ENCODE data around the gene DIP2B.

The DIP2B gene

GRCh38 chr12:50612882-50613281 is 108.1 kb downstream of the DIP2B start:
- no peak for DNase-seq (ENCODE audit: low read depth)

- DNase-seq (ENCODE audit: low read depth) = no peak
These were observed 108.7 kb downstream of the DIP2B start for GRCh38 chr12:50613463-50613862.

GRCh38 chr12:50614167-50614759 is 109.5 kb downstream of the DIP2B start:
- DNase-seq (ENCODE audit: low read depth) = peak; percentile 79

- no peak for DNase-seq (ENCODE audit: low read depth)
These were observed 110.5 kb downstream of the DIP2B start for GRCh38 chr12:50615145-50615906.

- peak; percentile 33 for DNase-seq (ENCODE audit: low read depth)
These were observed 111.1 kb downstream of the DIP2B start for GRCh38 chr12:50615907-50616296.

- no peak for DNase-seq (ENCODE audit: low read depth)
These were observed 112.9 kb downstream of the DIP2B start for GRCh38 chr12:50617657-50618056.

GRCh38 chr12:50618864-50619609 is 114.3 kb downstream of the DIP2B start:
- peak; percentile 95 for DNase-seq (ENCODE audit: low read depth)

- no peak for DNase-seq (ENCODE audit: low read depth)
These were observed 114.8 kb downstream of the DIP2B start for GRCh38 chr12:50619610-50619958.

GRCh38 chr12:50620109-50620977 is 115.6 kb downstream of the DIP2B start:
- DNase-seq (ENCODE audit: low read depth) = peak; percentile 93

GRCh38 chr12:50620978-50621360 is 116.2 kb downstream of the DIP2B start:
- no peak for DNase-seq (ENCODE audit: low read depth)

GRCh38 chr12:50621399-50622300 is 116.9 kb downstream of the DIP2B start:
- DNase-seq (ENCODE audit: low read depth) = no peak

GRCh38 chr12:50625029-50625925 is 120.5 kb downstream of the DIP2B start:
- no peak for DNase-seq (ENCODE audit: low read depth)

GRCh38 chr12:50626026-50626425 is 121.2 kb downstream of the DIP2B start:
- DNase-seq (ENCODE audit: low read depth) = no peak

GRCh38 chr12:50627491-50627890 is 122.7 kb downstream of the DIP2B start:
- DNase-seq (ENCODE audit: low read depth) = no peak

GRCh38 chr12:50628394-50628793 is 123.6 kb downstream of the DIP2B start:
- DNase-seq (ENCODE audit: low read depth) = no peak

- no peak for DNase-seq (ENCODE audit: low read depth)
These were observed 129.2 kb downstream of the DIP2B start for GRCh38 chr12:50633955-50634354.

- no peak for DNase-seq (ENCODE audit: low read depth)
These were observed 129.6 kb downstream of the DIP2B start for GRCh38 chr12:50634379-50634778.

GRCh38 chr12:50635364-50635763 is 130.6 kb downstream of the DIP2B start:
- DNase-seq (ENCODE audit: low read depth) = no peak

- no peak for DNase-seq (ENCODE audit: low read depth)
These were observed 131.1 kb downstream of the DIP2B start for GRCh38 chr12:50635857-50636256.

GRCh38 chr12:50636505-50636904 is 131.7 kb downstream of the DIP2B start:
- no peak for DNase-seq (ENCODE audit: low read depth)

All from amniotic epithelial cell (primary cell).